Breast epithelium (tissue), 3 donors: ENCODE data around the gene POLR2J2.
"Not testable (repeated sequence)": the region's sequence is repeated elsewhere in the genome, so short reads cannot be mapped to it uniquely, and the experiment has no call there.

Experiments
- POLR2A ChIP-seq: fragments of 450-650 bp; IDR thresholded peaks from one replicate; pipeline ENCODE4 v1.6.1; 2016; ENCODE audit warnings: antibody characterized with exemption, mild to moderate bottlenecking, moderate library complexity
- TF ChIP-seq, protein P1 (sequence below), 3 donors: fragments of 450-650 bp; IDR thresholded peaks; one replicate each; pipeline ENCODE4 v1.5.1; 2016 to 2017; ENCODE audit warnings: antibody characterized with exemption in 3 of 3, mild to moderate bottlenecking in 3 of 3, moderate library complexity in 3 of 3

DNA sequence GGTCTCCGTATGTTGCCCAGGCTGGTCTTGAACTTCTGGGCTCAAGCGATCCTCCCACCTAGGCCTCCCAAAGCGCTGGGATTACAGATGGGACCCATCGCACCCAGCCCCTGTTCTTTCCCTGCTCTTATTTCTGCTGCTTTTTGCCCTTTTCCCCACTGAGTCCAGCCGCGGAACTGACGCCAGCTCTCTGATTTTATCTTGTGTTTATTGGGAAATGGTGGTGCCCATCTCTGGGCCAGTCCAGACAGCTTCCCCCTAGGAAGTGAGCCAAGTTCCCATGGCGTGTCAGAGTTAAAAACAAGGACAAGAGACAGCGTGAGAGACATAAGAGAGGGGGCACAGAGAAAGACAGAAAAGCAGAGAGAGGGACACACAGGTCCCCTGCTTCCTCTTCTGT lies 40.8 kb downstream of the POLR2J2 start:
- not testable (repeated sequence) for TF ChIP-seq POLR2A
- TF ChIP-seq, protein P1, sequence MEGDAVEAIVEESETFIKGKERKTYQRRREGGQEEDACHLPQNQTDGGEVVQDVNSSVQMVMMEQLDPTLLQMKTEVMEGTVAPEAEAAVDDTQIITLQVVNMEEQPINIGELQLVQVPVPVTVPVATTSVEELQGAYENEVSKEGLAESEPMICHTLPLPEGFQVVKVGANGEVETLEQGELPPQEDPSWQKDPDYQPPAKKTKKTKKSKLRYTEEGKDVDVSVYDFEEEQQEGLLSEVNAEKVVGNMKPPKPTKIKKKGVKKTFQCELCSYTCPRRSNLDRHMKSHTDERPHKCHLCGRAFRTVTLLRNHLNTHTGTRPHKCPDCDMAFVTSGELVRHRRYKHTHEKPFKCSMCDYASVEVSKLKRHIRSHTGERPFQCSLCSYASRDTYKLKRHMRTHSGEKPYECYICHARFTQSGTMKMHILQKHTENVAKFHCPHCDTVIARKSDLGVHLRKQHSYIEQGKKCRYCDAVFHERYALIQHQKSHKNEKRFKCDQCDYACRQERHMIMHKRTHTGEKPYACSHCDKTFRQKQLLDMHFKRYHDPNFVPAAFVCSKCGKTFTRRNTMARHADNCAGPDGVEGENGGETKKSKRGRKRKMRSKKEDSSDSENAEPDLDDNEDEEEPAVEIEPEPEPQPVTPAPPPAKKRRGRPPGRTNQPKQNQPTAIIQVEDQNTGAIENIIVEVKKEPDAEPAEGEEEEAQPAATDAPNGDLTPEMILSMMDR (IDR thresholded peaks at IDR 0.05): not testable (repeated sequence)
